Measurements from ENCODE around the gene DOK7. TPM values are rescaled to one million over a fixed set of nuclear protein-coding genes. Genes with fewer than 3 reads are reported as not detected.

Gene DOK7
- total and polyA plus RNA-seq, 2 of the 4 experiments (the other 2 are of a cell fraction): not detected

- Histone ChIP-seq H3K27me3 (ENCODE audit: control insufficient read depth, insufficient read depth, low read length) (peaks cover 2% of the 10 kb centered on the region; the same call in 1 of the 2 replicates), H3K27ac (ENCODE audit: insufficient read depth, low read length) (no peak overlapping the region), H3K56ac (ENCODE audit: extremely low read depth, insufficient read depth, low read length) (no peak overlapping the region), H3K14ac (replicated peaks; ENCODE audit: low read depth, low read length) (no peak overlapping the region), H3K4me2 (ENCODE audit: low read depth, low read length) (no peak overlapping the region), H3K4me3 (ENCODE audit: insufficient read depth, low read depth, low read length) (no peak overlapping the region), H2BK15ac (ENCODE audit: low read depth, low read length) (no peak overlapping the region), H3K23ac (ENCODE audit: low read depth, low read length) (no peak overlapping the region), H3K79me1 (ENCODE audit: low read depth in 1 of 2, low read length in 2 of 2) (no peaks in the 10 kb centered on the region), H3K4me1 (ENCODE audit: control insufficient read depth, insufficient read depth, low read length) (peaks cover 6% of the 10 kb centered on the region; the same call in 1 of the 2 replicates), H3K9ac (ENCODE audit: low read depth, low read length) (no peak overlapping the region), H2AK5ac (ENCODE audit: low read depth, low read length) (no peak overlapping the region), H3K18ac (ENCODE audit: low read depth, low read length) (no peak overlapping the region), H4K8ac (ENCODE audit: low read depth in 2 of 2, low read length in 2 of 2) (no peak overlapping the region), H2AK9ac (replicated peaks; ENCODE audit: low read depth, low read length, poor library complexity) (no peak overlapping the region), H2BK120ac (ENCODE audit: low read depth, low read length) (no peak overlapping the region), H3K9me1 (ENCODE audit: insufficient read depth, low read length) (no peaks in the 10 kb centered on the region; the same call in 1 of the 2 replicates), H2BK5ac (ENCODE audit: low read depth, low read length, poor library complexity, severe bottlenecking) (no peak overlapping the region), H4K20me1 (ENCODE audit: insufficient read depth, low read length) (peaks cover 5% of the 10 kb centered on the region), H3K9me3 (ENCODE audit: control insufficient read depth, insufficient read depth, low read length) (no peaks in the 10 kb centered on the region), H4K91ac (ENCODE audit: insufficient read depth, low read depth, low read length) (no peak overlapping the region), H3K36me3 (ENCODE audit: control insufficient read depth, insufficient read depth, low read length) (no peaks in the 10 kb centered on the region), H4K5ac (ENCODE audit: low read depth, low read length) (no peak overlapping the region), H2AFZ (replicated peaks; ENCODE audit: low read length, poor library complexity) (no peak overlapping the region), H2BK20ac (ENCODE audit: low read depth, low read length) (no peak overlapping the region), H3K4ac (ENCODE audit: low read depth, low read length) (no peak overlapping the region)
- TF ChIP-seq MAZ (IDR thresholded peaks at IDR 0.05; ENCODE audit: borderline replicate concordance, low read depth, low read length): no peak
- no peak for TF ChIP-seq MAFK (IDR thresholded peaks at IDR 0.05; ENCODE audit: low read depth, low read length)
- TF ChIP-seq POLR2A (IDR thresholded peaks at IDR 0.05; ENCODE audit: low read depth, low read length): no peak
- no peak for TF ChIP-seq RCOR1 (IDR thresholded peaks at IDR 0.05; ENCODE audit: insufficient replicate concordance, low read length)
- no peak for TF ChIP-seq MXI1 (IDR thresholded peaks at IDR 0.05; ENCODE audit: borderline replicate concordance, low read depth, low read length)
- TF ChIP-seq BHLHE40 (IDR thresholded peaks at IDR 0.05; ENCODE audit: low read depth, low read length): no peak
- no peak for TF ChIP-seq RAD21 (IDR thresholded peaks at IDR 0.05; ENCODE audit: low read length)
- no peak for TF ChIP-seq CEBPB (IDR thresholded peaks at IDR 0.05; ENCODE audit: low read depth, low read length)
- no peak for TF ChIP-seq SMC3 (IDR thresholded peaks at IDR 0.05; ENCODE audit: low read depth, low read length)
- TF ChIP-seq RFX5 (IDR thresholded peaks at IDR 0.05; ENCODE audit: low read depth, low read length): no peak
- 88% methylated on average over 10 of the region's 22 CpGs; no CpG with 5 or more reads in 1 of the 2 experiments for WGBS, 2 experiments (ENCODE audit: extremely low coverage in 2 of 2, insufficient read length in 1 of 2)
- in situ Hi-C loops (cut with MboI; ENCODE audit: low sequenced_read_pairs): no loop called here
- ChIA-PET CTCF (interaction anchor here (1.6 kb wide), 1 partner anchor 34 kb away, joined by 5 read pairs; no protein-coding TSS in a partner anchor), POLR2A (ENCODE audit: unreplicated experiment) (no interaction called here)
- ATAC-seq (ENCODE audit: low read depth): no peak
- intact Hi-C loops (cut with micrococcal nuclease): no loop called here
- BruUV-seq (replicated peaks): no TSS peak
- DNase-seq: no peak
- dilution Hi-C loops (cut with HindIII; ENCODE audit: low sequenced_read_pairs, unreplicated experiment): no loop called here
Measured at GRCh38 chr4:3446631-3447320, 16.3 kb upstream of the DOK7 start.
